ENCODE results near the gene SRGAP1. TPM values are rescaled to one million over a fixed set of nuclear protein-coding genes. Genes with fewer than 3 reads are reported as not detected.

SRGAP1 gene
- polyA plus RNA-seq, 1 donor (not counting 4 experiments of a cell fraction or from before 2014, with no cell fraction given) = 4.5 TPM

DNA sequence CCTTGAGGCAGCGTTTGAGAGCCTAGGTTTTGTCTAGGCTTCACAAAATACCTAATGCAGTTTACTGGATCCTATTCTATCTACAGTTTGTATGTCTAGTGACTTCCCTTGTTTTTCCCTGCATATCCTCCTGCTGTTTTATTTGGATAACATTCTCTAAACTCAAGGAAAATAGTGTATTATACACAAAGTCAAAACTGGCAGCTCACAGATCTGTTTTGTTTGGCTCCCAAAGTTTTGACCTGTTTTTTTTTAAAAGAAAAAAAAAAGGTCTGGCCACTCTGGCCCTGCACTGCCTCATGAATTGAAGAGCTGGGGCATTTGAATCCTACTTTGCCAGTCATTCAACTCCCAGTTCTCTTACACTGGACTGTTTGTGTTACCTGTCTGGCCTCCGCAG lies 222.3 kb downstream of the SRGAP1 start:
- Histone ChIP-seq H2AFZ (ENCODE audit: control insufficient read depth, low read length) (no peak overlapping the region), H3K9me3 (ENCODE audit: control insufficient read depth, low read depth, low read length) (no peaks in the 10 kb centered on the region), H3K4me3 (ENCODE audit: control insufficient read depth in 2 of 3, extremely low read depth in 1 of 3, insufficient read depth in 2 of 3, low read depth in 1 of 3, low read length in 3 of 3) (no peak overlapping the region), H3K79me2 (ENCODE audit: control insufficient read depth, insufficient read depth, low read length) (no peaks in the 10 kb centered on the region), H3K4me1 (ENCODE audit: control insufficient read depth, extremely low read depth, insufficient read depth, low read length) (peaks cover 11% of the 10 kb centered on the region), H4K20me1 (ENCODE audit: control insufficient read depth, extremely low read depth, insufficient read depth, low read length) (no peaks in the 10 kb centered on the region), H3K9ac (ENCODE audit: control insufficient read depth, extremely low read depth, insufficient read depth, low read length) (no peak overlapping the region), H3K36me3 (ENCODE audit: control insufficient read depth in 2 of 2, extremely low read depth in 1 of 2, insufficient read depth in 2 of 2, low read length in 2 of 2) (peaks cover 10 to 12% of the 10 kb centered on the region in 2 experiments), H3K27me3 (ENCODE audit: control insufficient read depth, extremely low read depth, insufficient read depth, low read length) (no peaks in the 10 kb centered on the region), H3K4me2 (ENCODE audit: control insufficient read depth, extremely low read depth, insufficient read depth, low read depth, low read length) (no peak overlapping the region), H3K9me1 (ENCODE audit: control insufficient read depth, extremely low read depth, insufficient read depth, low read length) (no peaks in the 10 kb centered on the region), H3K27ac (ENCODE audit: control insufficient read depth, insufficient read depth, low read length) (no peak overlapping the region)
- FAIRE-seq (no peak), DNase-seq (ENCODE audit: low read depth, low spot score) (no peak)
- dilution Hi-C loops (cut with MboI; ENCODE audit: extremely low pct_ligation_motif_present, low sequenced_read_pairs) = no loop called here
- TF ChIP-seq, protein P1, sequence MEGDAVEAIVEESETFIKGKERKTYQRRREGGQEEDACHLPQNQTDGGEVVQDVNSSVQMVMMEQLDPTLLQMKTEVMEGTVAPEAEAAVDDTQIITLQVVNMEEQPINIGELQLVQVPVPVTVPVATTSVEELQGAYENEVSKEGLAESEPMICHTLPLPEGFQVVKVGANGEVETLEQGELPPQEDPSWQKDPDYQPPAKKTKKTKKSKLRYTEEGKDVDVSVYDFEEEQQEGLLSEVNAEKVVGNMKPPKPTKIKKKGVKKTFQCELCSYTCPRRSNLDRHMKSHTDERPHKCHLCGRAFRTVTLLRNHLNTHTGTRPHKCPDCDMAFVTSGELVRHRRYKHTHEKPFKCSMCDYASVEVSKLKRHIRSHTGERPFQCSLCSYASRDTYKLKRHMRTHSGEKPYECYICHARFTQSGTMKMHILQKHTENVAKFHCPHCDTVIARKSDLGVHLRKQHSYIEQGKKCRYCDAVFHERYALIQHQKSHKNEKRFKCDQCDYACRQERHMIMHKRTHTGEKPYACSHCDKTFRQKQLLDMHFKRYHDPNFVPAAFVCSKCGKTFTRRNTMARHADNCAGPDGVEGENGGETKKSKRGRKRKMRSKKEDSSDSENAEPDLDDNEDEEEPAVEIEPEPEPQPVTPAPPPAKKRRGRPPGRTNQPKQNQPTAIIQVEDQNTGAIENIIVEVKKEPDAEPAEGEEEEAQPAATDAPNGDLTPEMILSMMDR (optimal IDR thresholded peaks at IDR 0.05 in 1 of 3, IDR thresholded peaks at IDR 0.05 in 1 of 3, conservative IDR thresholded peaks at IDR 0.05 in 1 of 3; ENCODE audit: extremely low read depth in 1 of 3, insufficient read depth in 2 of 3, low read length in 3 of 3) = no peak
- TF ChIP-seq EZH2 (IDR thresholded peaks at IDR 0.05; ENCODE audit: low read length) = no peak

DNA sequence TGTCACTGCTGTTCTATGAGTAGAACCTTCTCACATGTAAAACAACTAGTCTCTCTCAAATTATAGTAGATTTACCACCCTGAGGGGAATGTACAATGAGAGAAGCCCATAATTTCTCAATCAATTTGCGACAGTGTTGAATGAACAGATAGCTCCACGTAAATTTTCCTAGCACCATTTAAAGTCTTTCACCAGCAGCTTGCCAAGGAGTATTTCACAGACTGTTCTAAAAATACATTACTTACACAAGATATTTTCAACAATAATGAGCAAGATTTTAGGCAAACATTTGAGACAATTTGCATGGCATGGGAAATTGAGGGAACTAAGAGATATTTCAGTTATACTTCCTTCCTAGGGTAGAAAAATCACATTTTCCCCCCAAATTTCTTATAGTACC lies 226.0 kb downstream of the SRGAP1 start:
- FAIRE-seq (no peak), DNase-seq (ENCODE audit: low read depth, low spot score) (no peak)
- Histone ChIP-seq H3K9me1 (ENCODE audit: control insufficient read depth, extremely low read depth, insufficient read depth, low read length) (no peaks in the 10 kb centered on the region), H2AFZ (ENCODE audit: control insufficient read depth, low read length) (no peak overlapping the region), H3K36me3 (ENCODE audit: control insufficient read depth in 2 of 2, extremely low read depth in 1 of 2, insufficient read depth in 2 of 2, low read length in 2 of 2) (peaks cover 8 to 20% of the 10 kb centered on the region in 2 experiments), H3K79me2 (ENCODE audit: control insufficient read depth, insufficient read depth, low read length) (no peaks in the 10 kb centered on the region), H3K27me3 (ENCODE audit: control insufficient read depth, extremely low read depth, insufficient read depth, low read length) (no peaks in the 10 kb centered on the region), H3K4me3 (ENCODE audit: control insufficient read depth in 2 of 3, extremely low read depth in 1 of 3, insufficient read depth in 2 of 3, low read depth in 1 of 3, low read length in 3 of 3) (no peak overlapping the region), H3K4me2 (ENCODE audit: control insufficient read depth, extremely low read depth, insufficient read depth, low read depth, low read length) (no peak overlapping the region), H3K4me1 (ENCODE audit: control insufficient read depth, extremely low read depth, insufficient read depth, low read length) (no peaks in the 10 kb centered on the region), H3K9me3 (ENCODE audit: control insufficient read depth, low read depth, low read length) (no peaks in the 10 kb centered on the region), H3K9ac (ENCODE audit: control insufficient read depth, extremely low read depth, insufficient read depth, low read length) (no peak overlapping the region), H4K20me1 (ENCODE audit: control insufficient read depth, extremely low read depth, insufficient read depth, low read length) (no peaks in the 10 kb centered on the region), H3K27ac (ENCODE audit: control insufficient read depth, insufficient read depth, low read length) (no peak overlapping the region)
- no peak for TF ChIP-seq EZH2 (IDR thresholded peaks at IDR 0.05; ENCODE audit: low read length)
- TF ChIP-seq, protein P1 (optimal IDR thresholded peaks at IDR 0.05 in 1 of 3, IDR thresholded peaks at IDR 0.05 in 1 of 3, conservative IDR thresholded peaks at IDR 0.05 in 1 of 3; ENCODE audit: extremely low read depth in 1 of 3, insufficient read depth in 2 of 3, low read length in 3 of 3) = no peak
- dilution Hi-C loops (cut with MboI; ENCODE audit: extremely low pct_ligation_motif_present, low sequenced_read_pairs) = no loop called here
